GM10248 (cell line): ENCODE results near the gene BANP.
"Not testable (repeated sequence)": the region's sequence is repeated elsewhere in the genome, so short reads cannot be mapped to it uniquely, and the experiment has no call there.

Experiments used
- CTCF ChIA-PET: fragments of 300-600 bp; sonication (Branson Sonifier 250); formaldehyde crosslinking; extraction: SDS; loops from one replicate; lab custom pipeline; 2021; ENCODE audit warnings: antibody characterized with exemption; lab: Yijun Ruan, JAX
- POLR2A ChIA-PET: fragments of 350-650 bp; sonication (Branson Sonifier 250); formaldehyde crosslinking; extraction: SDS; loops from one replicate; lab custom pipeline; 2020; ENCODE audit warnings: antibody characterized with exemption; lab: Yijun Ruan, JAX
- DNase-seq: peaks from one replicate; pipeline ENCODE4 v3.0.0; 2012; ENCODE audit errors: extremely low spot score
- CTCF ChIP-seq: IDR thresholded peaks from 2 replicates; pipeline ENCODE4 v1.5.1; 2012; ENCODE audit warnings: mild to moderate bottlenecking, low read depth; ENCODE audit errors: extremely low read depth, missing control alignments, control extremely low read depth

Gene BANP

GRCh38 chr16:88019821-88020515 lies 68.7 kb downstream of the BANP start:
- no peak for TF ChIP-seq CTCF
- DNase-seq = no peak
- ChIA-PET CTCF (no interaction called here), POLR2A (no interaction called here)

GRCh38 chr16:88020516-88020885 lies 69.3 kb downstream of the BANP start:
- POLR2A ChIA-PET = no interaction called here
- CTCF ChIA-PET = no interaction called here
- no peak for TF ChIP-seq CTCF
- DNase-seq = no peak

DNA sequence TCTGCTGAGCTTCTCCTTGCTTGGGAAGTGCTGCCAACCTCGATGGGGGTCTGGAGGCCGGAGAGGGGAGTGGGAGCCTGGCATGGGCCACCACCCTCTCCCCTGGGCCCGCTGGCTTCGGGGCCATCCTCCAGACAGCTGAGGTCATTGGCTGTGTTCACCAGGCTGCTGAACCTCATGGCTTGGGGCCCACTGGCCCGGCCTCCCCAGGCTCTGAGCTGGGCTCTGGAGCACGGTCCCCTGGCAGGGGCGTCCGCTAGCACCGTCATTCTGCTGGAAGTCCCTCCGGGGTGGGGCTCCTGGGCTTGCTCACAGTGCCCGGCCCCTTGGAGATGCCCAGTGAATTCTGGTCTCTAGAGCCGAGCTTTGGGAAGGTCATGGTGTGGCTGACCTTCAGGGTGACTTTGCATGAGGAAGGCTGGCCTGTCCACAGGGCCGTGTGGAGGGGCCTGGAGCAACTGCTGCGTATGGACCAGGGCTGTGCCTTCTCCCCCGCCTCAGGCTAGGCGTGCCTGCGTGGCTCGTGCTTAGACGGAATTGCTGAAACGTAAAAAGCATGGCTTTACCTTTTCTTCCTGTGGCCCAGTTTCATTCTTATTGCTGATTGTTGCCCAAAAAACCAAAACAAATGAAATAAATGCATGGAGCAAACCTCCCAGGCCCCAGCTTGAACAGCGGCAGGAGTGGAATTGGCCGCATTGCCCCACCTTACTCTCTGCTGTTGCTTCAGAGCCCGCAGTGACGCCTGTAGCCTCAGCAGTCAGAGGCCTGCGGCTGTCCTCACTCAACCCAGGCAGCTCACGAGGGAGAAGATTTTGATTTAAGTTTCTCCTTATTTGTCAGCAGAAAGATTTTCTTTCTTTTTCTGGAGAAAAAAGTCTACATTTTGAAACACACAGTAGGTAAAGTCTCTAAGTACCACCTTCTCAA lies 70.1 kb downstream of the BANP start:
- DNase-seq, CTCF ChIA-PET, POLR2A ChIA-PET: not testable (repeated sequence)

DNA sequence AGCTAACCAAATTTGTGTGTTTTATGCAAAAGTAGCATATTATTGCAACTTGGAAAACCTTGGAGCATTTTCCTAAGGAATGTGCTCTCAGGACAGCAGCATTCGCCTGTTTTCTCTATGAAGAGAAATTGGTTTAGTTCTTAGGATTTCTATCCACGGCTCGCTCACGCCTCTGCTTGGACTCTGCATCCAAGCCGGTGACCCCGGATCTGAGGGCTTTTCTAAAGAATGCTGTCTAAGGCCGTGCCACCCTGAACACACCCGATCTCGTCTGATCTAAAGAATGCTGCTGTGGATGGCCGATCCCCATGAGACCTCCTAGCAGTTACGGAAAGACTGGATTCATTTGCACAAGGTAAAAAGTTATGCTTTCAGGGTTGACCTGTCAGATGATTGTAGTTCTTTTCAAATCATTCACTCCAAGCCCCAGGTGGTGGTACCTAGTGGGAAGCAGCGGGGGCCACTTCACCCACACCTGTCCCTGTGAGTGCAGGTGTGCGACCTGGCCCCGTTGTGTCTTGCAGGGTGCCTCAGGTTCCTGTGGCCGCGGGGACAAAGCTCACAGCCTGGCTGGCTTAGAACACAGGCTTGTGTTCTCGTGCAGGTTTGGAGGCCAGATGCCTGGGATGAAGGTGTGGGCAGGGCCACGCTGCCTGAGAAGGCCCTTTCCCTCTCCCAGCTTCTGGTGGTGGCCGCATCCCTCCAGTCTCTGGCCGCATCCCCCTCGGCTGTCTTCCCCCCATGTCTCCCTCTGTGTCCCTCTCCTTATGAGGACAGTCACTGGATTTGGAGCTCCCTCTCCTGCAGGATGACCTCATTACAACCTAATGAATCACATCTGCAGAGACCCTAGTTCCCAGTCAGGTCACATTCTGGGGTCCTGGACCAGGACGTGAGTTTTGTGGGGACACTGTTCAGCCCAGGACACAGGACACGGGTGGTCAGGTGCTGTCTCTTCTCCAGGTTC lies 71.1 kb downstream of the BANP start:
- ChIA-PET POLR2A (no interaction called here), CTCF (no interaction called here)
- no peak for TF ChIP-seq CTCF
- DNase-seq = no peak

DNA sequence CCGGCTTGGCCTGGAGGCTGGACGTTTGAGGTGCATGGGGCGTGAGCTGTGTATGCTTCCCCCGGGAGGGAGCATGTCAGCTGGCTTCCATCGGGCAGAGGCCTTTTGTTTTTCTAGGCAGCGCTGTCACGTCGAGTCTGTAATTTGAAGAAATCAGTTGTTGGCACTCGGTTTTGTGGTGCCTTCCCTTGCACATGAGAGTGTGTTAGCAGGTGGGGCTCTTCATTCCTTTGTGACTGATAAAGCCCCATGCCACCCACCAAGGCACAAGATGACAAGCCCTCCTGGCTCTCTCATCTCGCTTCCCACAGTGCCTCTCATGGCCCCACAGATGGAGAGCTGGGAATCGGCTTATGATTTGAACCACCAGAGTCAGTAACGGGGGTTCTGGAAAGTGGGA lies 72.1 kb downstream of the BANP start:
- no peak for DNase-seq
- TF ChIP-seq CTCF = no peak
- ChIA-PET POLR2A (no interaction called here), CTCF (no interaction called here)

- no peak for TF ChIP-seq CTCF
- no peak for DNase-seq
- CTCF ChIA-PET = no interaction called here
- POLR2A ChIA-PET = no interaction called here
Observed at GRCh38 chr16:88023786-88024185, 72.6 kb downstream of the BANP start.

DNA sequence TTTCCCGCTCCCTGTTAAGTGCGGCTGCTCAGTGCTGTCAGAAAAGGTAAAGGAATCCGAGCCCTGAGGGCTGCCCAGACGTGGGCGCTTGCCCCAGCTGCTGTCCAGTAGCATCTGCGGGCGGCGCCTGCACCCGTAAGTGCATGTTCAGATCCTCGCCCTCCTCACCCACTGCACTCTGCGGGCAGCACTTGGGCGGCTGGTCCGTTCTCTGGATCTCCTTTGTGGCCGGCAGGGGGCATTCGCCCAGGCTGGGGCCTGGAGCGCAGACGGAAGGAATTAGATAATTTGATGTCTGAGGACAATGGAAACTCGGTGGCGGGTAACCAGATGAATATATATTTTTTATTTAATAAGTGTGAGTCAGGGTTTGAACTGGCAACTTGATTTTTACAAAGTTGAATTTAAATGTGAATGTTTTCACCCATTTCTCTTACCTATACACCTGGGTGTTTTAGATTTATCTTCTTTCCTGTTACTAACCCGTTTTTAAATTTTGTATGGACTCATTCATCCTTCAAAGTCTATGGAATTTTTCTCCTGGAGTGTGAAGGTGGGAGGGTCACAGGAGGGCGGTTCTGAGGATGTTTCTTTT lies 73.4 kb downstream of the BANP start:
- DNase-seq = not testable (repeated sequence)

GRCh38 chr16:88025086-88025492 lies 73.9 kb downstream of the BANP start:
- DNase-seq, CTCF ChIA-PET, POLR2A ChIA-PET: not testable (repeated sequence)

More for the DNA sequence above, 73.4 kb downstream of the BANP start:
- POLR2A ChIA-PET, CTCF ChIA-PET: not testable (repeated sequence)

DNA sequence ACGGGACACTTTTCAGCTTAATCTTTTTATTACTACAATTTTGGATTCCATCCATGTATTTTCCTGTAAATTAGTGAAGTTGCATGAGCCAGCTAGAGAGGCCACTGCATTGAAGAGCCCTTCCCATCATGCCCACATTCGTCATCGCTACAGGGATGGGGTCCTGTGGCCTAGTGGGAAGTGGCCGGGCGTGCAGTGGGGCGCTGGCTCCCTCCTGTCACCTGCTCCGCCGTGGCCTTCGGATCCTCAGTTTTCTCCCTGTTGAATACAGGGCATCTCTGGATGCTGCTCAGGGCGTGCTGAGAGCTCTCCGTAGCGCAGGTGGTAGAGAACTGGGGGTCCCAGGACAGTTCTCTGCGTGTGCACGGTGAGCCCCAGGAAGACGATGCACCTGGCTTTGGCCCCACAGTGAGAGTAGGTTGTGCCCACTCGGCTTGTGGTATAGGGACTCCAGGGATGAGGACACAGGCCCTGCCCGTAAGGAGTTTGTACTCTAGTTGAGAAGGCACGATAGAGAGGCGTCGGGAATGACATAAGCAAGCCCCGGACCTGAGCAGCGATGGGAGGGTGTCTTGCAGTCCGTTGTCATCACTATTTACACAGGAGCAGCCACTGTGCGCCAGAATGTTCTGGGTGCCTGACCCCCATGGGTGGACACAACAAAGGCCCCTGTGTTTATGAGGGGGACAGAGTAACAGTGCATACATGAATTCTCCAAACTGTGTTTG lies 74.8 kb downstream of the BANP start:
- CTCF ChIA-PET, POLR2A ChIA-PET, DNase-seq: not testable (repeated sequence)
